Stimulated activated CD4-positive, alpha-beta T cell treated with anti-CD3 and anti-CD28 coated beads, Interleukin-15, amount 100 ng/mL, for 48 hours (primary cell): ENCODE data around the gene SLC10A1.
"Not testable (repeated sequence)": the region's sequence is repeated elsewhere in the genome, so short reads cannot be mapped to it uniquely, and the experiment has no call there.

Source experiments
- DNase-seq, 2 donors: peaks; one replicate each; pipeline ENCODE4 v3.0.0-alpha.2; 2020; ENCODE audit warnings: low read depth in 2 of 2

SLC10A1 gene

GRCh38 chr14:69796797-69797500 lies at the start of gene SLC10A1:
TSS of gene SLC10A1 (minus strand) at chr14:69797241. CDS start at chr14:69797155, 86 bp downstream.
- no peak for DNase-seq

DNA sequence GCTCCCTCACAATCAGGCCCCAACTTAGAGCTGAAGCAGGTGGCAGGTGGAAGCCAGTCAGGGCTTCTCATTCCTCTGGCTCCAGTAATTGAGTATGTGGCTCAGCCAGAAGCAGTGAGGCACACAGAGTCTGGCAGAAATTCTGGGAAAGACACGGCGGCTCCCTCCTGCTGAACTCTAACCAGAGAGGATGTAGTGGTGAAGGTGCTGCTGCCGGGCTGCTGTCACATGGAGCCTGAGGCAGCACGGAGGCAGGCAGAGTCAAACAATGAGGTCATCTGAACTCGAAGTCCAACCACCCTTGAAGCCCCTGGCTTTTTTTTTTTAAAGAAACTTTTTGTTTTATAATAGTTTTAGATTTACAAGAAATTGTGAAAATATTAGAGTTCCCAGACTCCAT lies 48.7 kb upstream of the SLC10A1 start:
- no peak for DNase-seq

DNA sequence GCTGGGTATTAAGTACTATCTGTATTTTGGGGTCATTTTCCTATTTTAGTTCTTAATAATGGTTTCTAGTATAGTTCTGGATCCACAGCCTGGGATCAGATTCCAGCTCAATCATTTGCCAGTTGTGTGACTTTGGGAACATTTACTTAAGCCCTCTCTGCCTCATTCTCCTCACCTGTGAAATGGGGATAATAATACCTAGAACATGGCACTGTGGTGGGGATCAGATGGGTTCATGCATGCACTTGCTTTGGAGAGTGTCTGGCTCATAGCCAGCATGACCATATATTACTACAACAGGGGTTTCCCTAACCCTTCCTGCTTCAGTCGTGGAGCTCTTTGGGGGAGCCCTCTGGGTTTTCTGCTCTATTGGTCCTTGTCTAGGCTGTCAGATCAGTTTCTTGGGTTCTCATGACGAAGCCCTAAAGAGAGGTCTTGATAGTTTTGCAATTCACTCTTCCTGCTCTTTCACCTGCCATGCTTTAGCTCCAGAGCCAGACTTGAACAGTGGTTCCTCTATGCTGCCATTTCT lies 48.1 kb upstream of the SLC10A1 start:
- no peak for DNase-seq

DNA sequence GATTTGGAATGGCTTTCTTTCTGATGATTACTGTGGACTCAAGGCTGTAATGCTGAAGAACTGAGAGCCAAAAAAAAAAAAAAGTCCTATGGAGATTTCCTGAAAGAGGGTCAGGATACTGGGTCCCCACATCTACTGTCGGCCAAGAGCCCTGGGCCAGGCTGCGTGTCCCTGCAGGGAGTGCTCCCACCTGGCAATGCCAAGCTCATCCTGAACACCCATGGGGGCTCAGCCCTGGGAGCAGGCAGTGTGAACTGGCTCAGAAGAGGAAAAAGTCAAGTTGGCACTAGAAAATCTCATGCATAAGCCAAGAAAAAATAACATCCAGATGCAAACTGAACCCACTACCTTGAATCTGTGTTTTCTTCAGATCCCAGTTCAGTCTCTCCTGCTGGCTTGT lies 47.1 kb upstream of the SLC10A1 start:
- no peak for DNase-seq

GRCh38 chr14:69842686-69843420 lies 45.8 kb upstream of the SLC10A1 start:
- DNase-seq: no peak

- no peak for DNase-seq
Measured at GRCh38 chr14:69841656-69842055, 44.6 kb upstream of the SLC10A1 start.

DNA sequence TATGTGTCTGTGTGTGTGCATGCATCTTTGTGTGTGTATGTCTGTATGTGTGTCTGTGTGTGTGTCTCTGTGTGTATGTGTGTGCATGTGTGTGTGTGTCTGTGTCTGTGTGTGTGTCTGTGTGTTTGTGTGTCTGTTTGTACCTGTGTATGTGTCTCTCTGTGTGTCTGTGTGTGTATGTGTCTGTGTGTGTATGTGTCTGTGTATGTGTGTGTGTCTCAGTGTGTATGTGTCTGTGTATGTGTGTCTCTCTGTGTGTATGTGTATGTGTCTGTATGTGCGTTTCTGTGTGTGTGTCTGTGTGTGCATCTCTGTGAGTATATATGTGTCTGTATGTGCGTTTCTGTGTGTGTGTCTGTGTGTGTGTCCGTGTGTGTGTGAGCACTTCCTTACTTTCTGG lies 42.6 kb upstream of the SLC10A1 start:
- no peak for DNase-seq

DNA sequence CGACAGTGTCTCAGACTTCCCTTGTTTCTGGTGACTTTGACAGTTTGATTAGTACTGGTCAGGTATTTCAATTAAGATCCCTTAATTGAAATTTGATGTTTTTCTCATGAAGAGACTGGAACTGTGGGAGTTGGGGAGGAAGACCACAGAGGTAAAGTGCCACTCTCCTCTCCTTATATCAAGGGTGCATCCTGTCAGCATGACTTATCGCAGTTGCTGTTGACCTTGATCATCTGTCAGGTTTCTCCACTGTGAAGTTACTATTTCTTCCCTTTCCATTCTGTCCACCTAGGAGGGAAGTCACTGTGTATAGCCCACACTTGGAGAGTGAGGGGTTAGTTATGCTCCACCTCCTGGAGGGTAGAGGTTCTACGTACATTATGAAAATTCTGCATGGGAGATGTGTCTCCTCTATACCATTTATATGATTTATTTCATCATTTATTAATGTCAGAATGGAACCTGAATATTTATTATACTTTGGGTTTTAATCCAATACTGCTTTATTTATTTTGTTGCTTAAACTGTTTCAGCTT lies 41.9 kb upstream of the SLC10A1 start:
- DNase-seq: no peak

DNA sequence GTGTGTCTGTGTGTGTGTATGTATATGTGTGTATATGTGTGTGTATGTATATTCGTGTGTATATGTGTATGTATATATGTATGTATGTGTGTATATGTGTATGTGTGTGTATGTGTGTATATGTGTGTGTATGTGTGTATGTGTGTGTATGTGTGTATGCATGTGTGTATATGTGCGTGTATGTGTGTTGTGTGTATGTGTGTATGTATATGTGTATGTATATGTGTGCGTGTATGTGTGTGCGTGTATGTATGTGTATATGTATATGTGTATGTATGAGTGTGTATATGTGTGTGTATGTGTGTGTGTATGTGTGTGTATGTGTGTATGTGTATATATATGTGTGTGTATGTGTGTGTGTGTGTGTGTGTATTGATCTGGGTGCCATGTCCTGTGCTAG lies 31.8 kb upstream of the SLC10A1 start:
- no peak for DNase-seq

- DNase-seq: no peak
Measured at GRCh38 chr14:69828354-69828753, 31.3 kb upstream of the SLC10A1 start.

DNA sequence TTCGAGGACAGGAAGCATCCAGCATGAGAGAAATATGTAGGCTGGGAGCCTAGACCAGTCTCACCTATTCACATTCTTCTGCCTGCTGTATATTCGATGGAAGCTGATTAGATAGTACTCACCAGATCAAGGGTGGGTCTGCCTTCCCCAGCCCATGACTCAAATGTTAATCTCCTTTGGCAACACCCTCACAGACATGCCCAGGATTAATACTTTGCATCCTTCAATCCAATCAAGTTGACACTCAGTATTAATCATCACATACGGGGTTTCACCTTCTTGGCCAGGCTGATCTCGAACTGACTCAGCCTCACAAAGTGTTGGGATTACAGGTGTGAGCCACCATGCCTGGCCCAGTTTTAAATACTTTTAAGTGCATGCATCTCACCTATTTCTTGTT lies 30.5 kb upstream of the SLC10A1 start:
- peak in 1 of 2 donors; percentile 7 for DNase-seq

DNA sequence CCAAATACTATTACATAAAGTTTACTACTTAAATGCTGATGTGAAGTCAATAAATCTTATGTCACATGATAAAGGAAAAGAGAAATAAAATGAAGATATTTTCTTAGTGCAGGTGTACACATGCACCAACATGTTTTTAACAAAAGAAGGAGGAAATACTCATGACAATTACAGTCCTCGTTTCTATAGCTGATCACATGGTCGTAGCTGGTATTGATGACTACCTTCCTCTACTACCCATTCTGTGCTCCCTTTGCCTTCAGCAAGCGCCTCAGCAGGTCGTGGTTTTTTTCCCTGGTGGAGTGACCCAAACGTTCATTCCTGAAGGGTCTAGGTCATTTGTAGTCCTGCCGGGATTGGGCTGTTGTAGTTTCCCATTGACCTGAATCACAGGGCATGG lies 25.4 kb upstream of the SLC10A1 start:
- DNase-seq: no peak

- no peak for DNase-seq
Measured at GRCh38 chr14:69820991-69821390, 23.9 kb upstream of the SLC10A1 start.

DNA sequence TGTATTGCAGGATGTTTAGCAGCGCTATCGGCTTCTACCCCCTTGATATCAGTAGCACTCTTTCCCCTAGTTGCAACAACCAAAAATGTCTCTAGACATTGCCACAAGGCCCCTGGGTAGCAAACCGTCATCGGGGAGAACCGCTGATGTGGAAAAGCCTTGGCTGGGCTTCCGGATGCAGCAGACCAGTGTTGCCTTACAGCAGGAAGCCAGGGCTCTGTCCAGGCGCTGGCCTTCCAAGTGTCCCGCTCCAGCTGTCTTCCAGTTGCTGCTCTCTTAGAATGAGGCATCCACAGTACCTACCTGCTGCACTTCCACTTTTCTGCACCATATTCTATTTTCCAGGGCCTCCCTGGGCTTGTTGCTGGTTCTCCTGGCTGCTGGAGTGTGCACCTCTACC lies 22.6 kb upstream of the SLC10A1 start:
- no peak for DNase-seq

GRCh38 chr14:69818758-69819191 lies 21.7 kb upstream of the SLC10A1 start:
- DNase-seq: peak; percentile 10 to 46

DNA sequence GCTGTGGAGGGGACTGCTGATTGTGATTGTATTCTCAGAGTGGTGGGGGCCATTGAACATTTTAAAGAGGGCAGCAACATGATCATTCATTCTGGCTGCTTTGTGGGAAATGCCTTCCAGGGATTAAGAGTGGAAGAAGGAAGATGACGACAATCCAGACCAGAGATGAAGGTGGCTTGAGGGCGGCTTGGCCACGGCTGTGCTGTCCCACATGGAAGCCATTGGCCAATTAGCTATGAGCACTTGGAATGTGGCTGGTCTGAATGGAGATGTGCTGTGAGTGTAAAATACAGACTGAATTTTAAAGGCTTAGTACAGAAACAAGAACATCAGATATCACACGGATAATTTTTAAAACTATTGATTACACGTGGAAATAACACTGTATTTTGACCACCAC lies 19.2 kb upstream of the SLC10A1 start:
- no peak for DNase-seq

- DNase-seq: no peak
Measured at GRCh38 chr14:69815556-69815955, 18.5 kb upstream of the SLC10A1 start.

GRCh38 chr14:69814397-69814796 lies 17.4 kb upstream of the SLC10A1 start:
- no peak for DNase-seq

DNA sequence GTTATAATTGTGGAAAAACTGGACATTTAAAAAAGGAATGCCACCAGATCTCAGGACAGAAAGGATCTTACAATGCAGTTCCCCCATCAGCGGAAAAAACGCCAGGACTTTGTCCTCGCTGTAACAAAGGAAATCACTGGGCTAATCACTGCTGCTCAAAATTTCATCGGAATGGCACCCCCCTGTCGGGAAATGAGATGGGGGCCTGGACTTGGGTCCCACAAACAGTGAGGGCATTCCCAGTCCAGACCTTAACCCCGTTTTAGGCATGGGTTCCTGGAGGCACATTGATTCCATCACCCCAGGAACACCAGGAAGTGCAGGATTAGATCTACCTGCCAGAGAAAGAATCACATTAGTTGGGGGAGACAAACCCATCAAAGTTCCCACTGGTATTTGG lies 16.3 kb upstream of the SLC10A1 start:
- DNase-seq: not testable (repeated sequence)

DNA sequence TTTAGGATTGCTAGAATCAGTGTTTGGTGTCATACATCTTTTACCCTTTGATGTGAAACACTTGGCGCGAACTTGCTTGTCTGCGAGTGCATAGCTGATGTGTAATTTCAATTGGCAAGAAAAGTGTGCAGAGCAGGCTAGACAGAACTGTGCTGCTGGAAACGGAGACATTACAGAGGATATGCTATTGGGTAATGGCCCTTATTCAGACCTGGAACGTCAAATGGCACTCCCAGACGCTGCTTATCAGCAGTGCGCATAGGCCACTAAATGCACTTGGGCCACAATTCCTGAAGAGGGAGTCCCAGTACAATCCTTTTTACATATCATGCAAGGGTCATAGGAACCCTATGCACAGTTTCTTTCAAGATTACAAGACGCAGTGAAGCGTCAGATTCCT lies 15.7 kb upstream of the SLC10A1 start:
- DNase-seq: no peak

GRCh38 chr14:69811868-69812252 lies 14.8 kb upstream of the SLC10A1 start:
- DNase-seq: no peak

GRCh38 chr14:69811227-69811867 lies 14.3 kb upstream of the SLC10A1 start:
- no peak for DNase-seq
